ENCODE measurements around the gene NPL. TPM values are rescaled to one million over a fixed set of nuclear protein-coding genes. Genes with fewer than 3 reads are reported as not detected.
A peak's percentile ranks its signal among the peaks of the same experiment; 100 is the strongest.

The NPL gene
- total RNA-seq, 1 donor from 2014 or later = 4.3 TPM

DNA sequence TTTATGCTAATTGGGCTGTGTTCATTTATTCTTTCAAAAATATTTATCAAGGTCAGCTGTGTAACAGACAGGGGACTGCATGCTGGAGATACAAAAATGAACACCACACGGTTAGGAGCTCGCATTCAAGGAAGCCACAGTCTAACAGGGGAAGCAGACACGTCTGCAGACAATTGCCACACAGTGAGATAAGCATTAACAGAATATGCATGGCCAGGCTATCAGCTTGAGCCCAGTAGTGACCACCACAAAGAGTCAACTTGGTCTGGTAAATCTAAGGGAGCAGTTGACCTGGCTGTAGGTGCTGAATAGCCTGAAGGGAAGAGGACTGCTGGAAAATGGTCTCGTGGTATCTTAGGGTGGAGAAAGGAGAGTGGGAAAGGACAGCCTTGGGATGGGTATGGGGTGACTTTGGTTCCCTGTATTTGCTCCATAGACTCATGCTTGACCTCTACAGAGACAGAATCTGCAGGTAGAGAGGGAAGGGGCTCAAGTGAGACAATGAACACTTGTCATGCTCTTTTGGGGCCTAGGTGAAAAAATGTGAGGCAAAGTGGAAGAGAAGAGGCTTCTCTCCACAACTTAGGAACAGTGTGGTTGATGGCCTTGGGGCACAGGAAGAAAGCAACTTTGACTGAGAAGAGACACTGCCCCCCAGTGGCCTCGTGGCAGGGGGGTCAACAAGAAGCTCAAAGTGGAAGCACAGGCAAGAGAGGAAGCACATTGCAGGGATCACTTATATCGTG is 7.6 kb upstream of the NPL start:
- DNase-seq (ENCODE audit: low spot score) = no peak
- no peaks in the 10 kb centered on the region for H3K27me3 Mint-ChIP-seq (ENCODE audit: low read depth)
- H3K4me1 Mint-ChIP-seq (ENCODE audit: low read depth) = peaks cover 23% of the 10 kb centered on the region
- H3K9me3 Mint-ChIP-seq (ENCODE audit: low read depth) = no peaks in the 10 kb centered on the region
- no peak overlapping the region for H3K27ac Mint-ChIP-seq (ENCODE audit: unreplicated experiment)
- no peaks in the 10 kb centered on the region for H3K36me3 Mint-ChIP-seq (ENCODE audit: low read depth)
- TF ChIP-seq, protein P1, sequence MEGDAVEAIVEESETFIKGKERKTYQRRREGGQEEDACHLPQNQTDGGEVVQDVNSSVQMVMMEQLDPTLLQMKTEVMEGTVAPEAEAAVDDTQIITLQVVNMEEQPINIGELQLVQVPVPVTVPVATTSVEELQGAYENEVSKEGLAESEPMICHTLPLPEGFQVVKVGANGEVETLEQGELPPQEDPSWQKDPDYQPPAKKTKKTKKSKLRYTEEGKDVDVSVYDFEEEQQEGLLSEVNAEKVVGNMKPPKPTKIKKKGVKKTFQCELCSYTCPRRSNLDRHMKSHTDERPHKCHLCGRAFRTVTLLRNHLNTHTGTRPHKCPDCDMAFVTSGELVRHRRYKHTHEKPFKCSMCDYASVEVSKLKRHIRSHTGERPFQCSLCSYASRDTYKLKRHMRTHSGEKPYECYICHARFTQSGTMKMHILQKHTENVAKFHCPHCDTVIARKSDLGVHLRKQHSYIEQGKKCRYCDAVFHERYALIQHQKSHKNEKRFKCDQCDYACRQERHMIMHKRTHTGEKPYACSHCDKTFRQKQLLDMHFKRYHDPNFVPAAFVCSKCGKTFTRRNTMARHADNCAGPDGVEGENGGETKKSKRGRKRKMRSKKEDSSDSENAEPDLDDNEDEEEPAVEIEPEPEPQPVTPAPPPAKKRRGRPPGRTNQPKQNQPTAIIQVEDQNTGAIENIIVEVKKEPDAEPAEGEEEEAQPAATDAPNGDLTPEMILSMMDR (IDR thresholded peaks at IDR 0.05) = peak; percentile 80
- no peak overlapping the region for H3K4me3 Mint-ChIP-seq (ENCODE audit: unreplicated experiment)

DNA sequence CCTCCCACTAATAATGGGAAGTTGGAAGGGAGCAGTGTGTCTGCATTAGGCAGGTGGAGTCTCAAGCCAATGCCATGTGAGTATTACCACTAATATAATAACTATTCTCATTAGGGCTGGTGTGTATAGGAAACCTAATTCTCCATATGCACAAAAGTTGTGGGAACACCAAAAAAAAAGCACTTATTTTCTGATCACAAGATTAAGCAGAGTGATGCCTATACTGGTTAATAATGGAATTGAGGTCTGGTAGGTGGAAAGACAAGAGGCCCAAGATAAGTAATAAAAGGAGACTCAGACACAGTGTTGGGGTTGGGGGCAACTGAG is 7.0 kb upstream of the NPL start:
- H3K4me3 Mint-ChIP-seq (ENCODE audit: unreplicated experiment) = no peak overlapping the region
- no peaks in the 10 kb centered on the region for H3K36me3 Mint-ChIP-seq (ENCODE audit: low read depth)
- TF ChIP-seq, protein P1 (IDR thresholded peaks at IDR 0.05) = peak; percentile 29
- no peak for DNase-seq (ENCODE audit: low spot score)
- H3K27me3 Mint-ChIP-seq (ENCODE audit: low read depth) = no peaks in the 10 kb centered on the region
- no peak overlapping the region for H3K27ac Mint-ChIP-seq (ENCODE audit: unreplicated experiment)
- H3K4me1 Mint-ChIP-seq (ENCODE audit: low read depth) = peaks cover 18% of the 10 kb centered on the region
- H3K9me3 Mint-ChIP-seq (ENCODE audit: low read depth) = no peaks in the 10 kb centered on the region

DNA sequence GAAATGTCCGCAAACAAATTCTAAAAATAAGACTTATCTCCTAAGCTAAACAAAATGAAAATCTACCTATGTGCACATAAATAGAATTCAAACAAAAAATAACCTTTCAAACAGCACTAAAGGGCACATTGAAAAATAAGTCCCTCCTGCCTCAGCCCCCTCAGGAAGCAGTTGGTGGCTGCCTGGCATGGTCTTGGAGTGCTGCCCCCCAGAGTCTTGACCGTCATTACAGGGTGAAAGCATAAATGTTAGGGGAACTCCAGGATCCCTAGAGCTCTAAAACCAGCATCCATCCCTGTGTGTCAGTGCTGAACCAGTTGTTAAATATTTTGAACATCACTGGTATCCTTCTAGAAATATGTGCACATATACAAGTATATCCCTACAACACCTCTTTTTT is 6.5 kb upstream of the NPL start:
- Mint-ChIP-seq H3K4me1 (ENCODE audit: low read depth) (peaks cover 14% of the 10 kb centered on the region), H3K27me3 (ENCODE audit: low read depth) (no peaks in the 10 kb centered on the region), H3K36me3 (ENCODE audit: low read depth) (no peaks in the 10 kb centered on the region), H3K4me3 (ENCODE audit: unreplicated experiment) (no peak overlapping the region), H3K27ac (ENCODE audit: unreplicated experiment) (no peak overlapping the region), H3K9me3 (ENCODE audit: low read depth) (no peaks in the 10 kb centered on the region)
- DNase-seq (ENCODE audit: low spot score) = no peak
- TF ChIP-seq, protein P1 (IDR thresholded peaks at IDR 0.05) = peak; percentile 24

DNA sequence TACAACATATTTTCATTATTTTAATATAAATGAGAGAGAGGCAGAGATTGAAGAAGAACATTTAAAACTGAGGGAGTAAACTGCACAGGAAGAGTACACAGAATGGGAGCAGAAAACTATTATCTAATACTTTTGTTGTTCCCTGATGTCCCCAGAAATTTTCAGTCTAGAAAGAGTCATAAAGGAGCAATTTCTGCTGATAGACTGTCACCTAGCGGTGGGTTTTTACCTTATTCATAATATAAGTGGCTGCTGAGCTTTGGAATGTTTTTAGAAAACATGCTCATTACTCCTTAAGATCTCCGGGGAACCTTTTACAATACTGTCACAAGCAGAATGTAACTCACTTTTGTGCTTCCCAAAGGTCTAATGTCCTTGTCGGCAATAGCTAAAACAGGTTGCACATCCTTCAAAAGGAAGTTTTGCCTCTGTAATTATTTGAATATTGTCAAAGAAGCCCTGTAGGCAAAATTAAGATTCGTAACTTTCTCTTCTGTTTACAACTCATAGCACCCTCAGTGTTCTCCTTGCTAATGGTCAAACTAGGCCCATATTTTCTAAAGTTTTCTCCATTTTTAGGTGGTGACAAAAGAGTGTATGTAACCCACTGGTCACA is 4.9 kb upstream of the NPL start:
- H3K27ac Mint-ChIP-seq (ENCODE audit: unreplicated experiment) = no peak overlapping the region
- no peak overlapping the region for H3K4me3 Mint-ChIP-seq (ENCODE audit: unreplicated experiment)
- no peak for DNase-seq (ENCODE audit: low spot score)
- H3K36me3 Mint-ChIP-seq (ENCODE audit: low read depth) = no peaks in the 10 kb centered on the region
- H3K27me3 Mint-ChIP-seq (ENCODE audit: low read depth) = no peaks in the 10 kb centered on the region
- no peaks in the 10 kb centered on the region for H3K9me3 Mint-ChIP-seq (ENCODE audit: low read depth)
- peaks cover 19% of the 10 kb centered on the region for H3K4me1 Mint-ChIP-seq (ENCODE audit: low read depth)
- TF ChIP-seq, protein P1 (IDR thresholded peaks at IDR 0.05) = peak; percentile 94

DNA sequence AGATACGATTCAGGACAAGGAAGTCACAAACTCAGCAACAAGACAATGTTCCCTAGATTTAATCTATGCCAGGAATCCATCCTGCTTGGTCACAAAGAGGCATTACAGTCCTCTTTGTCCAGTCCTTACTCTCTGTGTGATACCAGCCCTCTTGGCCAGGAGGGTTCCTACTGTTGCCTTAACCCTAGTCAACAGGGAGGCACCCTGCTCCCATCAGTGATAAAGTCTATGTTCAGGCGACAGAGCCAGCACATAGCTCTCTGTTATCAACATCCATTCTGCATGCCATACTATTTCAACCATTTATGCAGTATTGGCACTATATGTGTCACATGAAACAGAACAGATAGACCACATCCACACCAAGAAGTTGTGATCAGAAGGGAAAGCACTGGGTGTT is 4.4 kb upstream of the NPL start:
- H3K36me3 Mint-ChIP-seq (ENCODE audit: low read depth) = no peaks in the 10 kb centered on the region
- no peak overlapping the region for H3K4me3 Mint-ChIP-seq (ENCODE audit: unreplicated experiment)
- DNase-seq (ENCODE audit: low spot score) = no peak
- TF ChIP-seq, protein P1 (IDR thresholded peaks at IDR 0.05) = no peak
- H3K27ac Mint-ChIP-seq (ENCODE audit: unreplicated experiment) = no peak overlapping the region
- H3K9me3 Mint-ChIP-seq (ENCODE audit: low read depth) = no peaks in the 10 kb centered on the region
- peaks cover 24% of the 10 kb centered on the region for H3K4me1 Mint-ChIP-seq (ENCODE audit: low read depth)
- no peaks in the 10 kb centered on the region for H3K27me3 Mint-ChIP-seq (ENCODE audit: low read depth)
